Subcutaneous adipose tissue (tissue), 4 donors: ENCODE data around the gene BBIP1. TPM values are rescaled to one million over a fixed set of nuclear protein-coding genes. Genes with fewer than 3 reads are reported as not detected.

Experiments
- CTCF ChIP-seq: fragments of 450-650 bp; IDR thresholded peaks from one replicate; pipeline ENCODE4 v1.5.1; 2016; ENCODE audit warnings: low read depth, mild to moderate bottlenecking, control low read depth, antibody characterized with exemption, moderate library complexity
- total RNA-seq, 4 donors: library from RNA; depleted of rRNA; stranded (reverse); fragments of >200 nt; gene quantifications; one replicate each; pipeline ENCODE4 v1.1.0, GENCODE V29; 2016

The BBIP1 gene
- total RNA-seq, 4 donors from 2014 or later = 17.3 to 37.3 (median 24.8) TPM

GRCh38 chr10:110850099-110850498, 68.9 kb downstream of the BBIP1 start:
- no peak for TF ChIP-seq CTCF

Other genes starting within 250 kb of the BBIP1 start
- 100 to 1,000 TPM; 131 to 202 (median 172) TPM for gene PDCD4, start 47.3 kb downstream of the BBIP1 start, total RNA-seq
- gene SHOC2, start 424 bp upstream of the BBIP1 start, total RNA-seq = 100 to 1,000 TPM in 1 of 4 donors, 10 to 100 TPM in 3; 67.1 to 128 (median 72.0) TPM
- 10 to 100 TPM; 10.3 to 61.3 (median 36.6) TPM for gene ADRA2A, start 157.8 kb upstream of the BBIP1 start, total RNA-seq